ENCODE results near the gene DCD.
A peak's percentile ranks its signal among the peaks of the same experiment; 100 is the strongest.

Gene DCD

DNA sequence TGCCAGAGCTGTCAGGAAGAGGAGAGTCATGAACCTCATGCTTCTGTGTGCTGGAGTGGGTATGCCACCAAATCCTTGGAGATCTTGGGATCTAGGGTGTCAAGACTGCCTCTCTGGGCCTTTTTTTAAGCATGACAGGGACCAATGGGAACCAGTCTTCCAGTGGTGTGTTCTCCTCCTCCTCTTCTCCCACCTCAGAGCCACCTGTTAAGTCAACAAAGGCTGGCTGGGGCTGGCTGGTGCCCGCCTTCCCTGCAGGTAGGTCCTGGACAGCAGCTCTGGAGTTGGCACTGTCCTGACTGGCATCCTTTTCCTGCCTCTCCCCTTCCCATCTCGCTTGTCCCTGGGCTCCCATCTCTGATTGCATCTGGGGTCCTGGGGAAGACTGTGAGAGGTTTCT, at the start of gene DCD:
Gene DCD (minus strand): TSS at position 101 of the 400 bp plus-strand sequence. CDS start 62 bp downstream, at position 39.
- H3K4me1 ChIP-seq (ENCODE audit: control insufficient read depth, low read length): no peaks in the 10 kb centered on the region
- H3K27ac ChIP-seq (ENCODE audit: low read depth, low read length): no peak within 1 kb of the TSS
- H3K36me3 ChIP-seq (ENCODE audit: control insufficient read depth, low read length): no peaks in the 10 kb centered on the region
- H3K79me2 ChIP-seq (ENCODE audit: control insufficient read depth, low read length): no peaks in the 10 kb centered on the region
- no peaks in the 10 kb centered on the region for H3K9me2 ChIP-seq (replicated peaks; ENCODE audit: control insufficient read depth, low read length)
- TF ChIP-seq CTCF (IDR thresholded peaks at IDR 0.05; ENCODE audit: low read depth, low read length, poor library complexity, severe bottlenecking) (no peak), EZH2phosphoT487 (IDR thresholded peaks at IDR 0.05; ENCODE audit: borderline replicate concordance, low read length) (no peak)
- no peak within 1 kb of the TSS for H3K4me2 ChIP-seq (ENCODE audit: low read length)
- peaks cover 38% of the 10 kb centered on the region for H3K27me3 ChIP-seq (ENCODE audit: control insufficient read depth, low read length)
- H3K4me3 ChIP-seq (ENCODE audit: low read length): no peak within 1 kb of the TSS
- H3F3A ChIP-seq (ENCODE audit: control insufficient read depth, insufficient read depth): no peaks in the 10 kb centered on the region
- H3K9me3 ChIP-seq (ENCODE audit: control insufficient read depth, insufficient read depth, low read length): no peaks in the 10 kb centered on the region
- no peaks in the 10 kb centered on the region for H4K20me1 ChIP-seq (ENCODE audit: control insufficient read depth, insufficient read depth, low read depth, low read length)

DNA sequence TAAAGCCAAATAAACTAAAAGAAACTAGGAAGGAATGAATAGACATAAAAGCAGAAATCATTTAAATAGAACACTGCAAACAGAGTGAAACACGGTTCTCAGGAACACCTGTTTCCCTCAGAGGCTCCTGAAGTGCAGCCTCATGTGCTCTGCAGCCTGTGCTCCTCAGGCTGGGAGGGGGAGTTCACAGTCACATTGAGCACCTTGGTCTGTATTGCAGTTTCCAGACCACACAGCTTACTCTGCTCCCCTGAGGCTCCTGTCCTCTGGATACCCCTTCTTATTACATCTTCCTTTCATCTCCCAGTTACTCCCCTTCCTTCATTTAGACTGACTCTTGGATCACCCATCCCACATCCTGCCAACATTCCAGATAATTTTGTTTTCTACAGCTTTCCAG, 49.7 kb upstream of the DCD start:
- Histone ChIP-seq H3K4me1 (ENCODE audit: control insufficient read depth, low read length) (no peaks in the 10 kb centered on the region), H3K27ac (ENCODE audit: low read depth, low read length) (no peak overlapping the region), H3K79me2 (ENCODE audit: control insufficient read depth, low read length) (no peaks in the 10 kb centered on the region), H3K4me3 (ENCODE audit: low read length) (no peak overlapping the region), H3K9me3 (ENCODE audit: control insufficient read depth, insufficient read depth, low read length) (no peaks in the 10 kb centered on the region), H3K36me3 (ENCODE audit: control insufficient read depth, low read length) (no peaks in the 10 kb centered on the region), H3K4me2 (ENCODE audit: low read length) (no peak overlapping the region), H3F3A (ENCODE audit: control insufficient read depth, insufficient read depth) (no peaks in the 10 kb centered on the region), H3K27me3 (ENCODE audit: control insufficient read depth, low read length) (peaks cover 10% of the 10 kb centered on the region; the same call in 1 of the 2 replicates), H4K20me1 (ENCODE audit: control insufficient read depth, insufficient read depth, low read depth, low read length) (no peaks in the 10 kb centered on the region), H3K9me2 (replicated peaks; ENCODE audit: control insufficient read depth, low read length) (no peaks in the 10 kb centered on the region)
- TF ChIP-seq EZH2phosphoT487 (IDR thresholded peaks at IDR 0.05; ENCODE audit: borderline replicate concordance, low read length): no peak

GRCh38 chr12:54692353-54692752, 44.2 kb upstream of the DCD start:
- Histone ChIP-seq H3K79me2 (ENCODE audit: control insufficient read depth, low read length) (no peaks in the 10 kb centered on the region), H3K9me2 (replicated peaks; ENCODE audit: control insufficient read depth, low read length) (no peaks in the 10 kb centered on the region), H3K4me3 (ENCODE audit: low read length) (no peak overlapping the region), H4K20me1 (ENCODE audit: control insufficient read depth, insufficient read depth, low read depth, low read length) (no peaks in the 10 kb centered on the region), H3K27ac (ENCODE audit: low read depth, low read length) (no peak overlapping the region), H3F3A (ENCODE audit: control insufficient read depth, insufficient read depth) (no peaks in the 10 kb centered on the region), H3K27me3 (ENCODE audit: control insufficient read depth, low read length) (peaks cover 10% of the 10 kb centered on the region; the same call in 1 of the 2 replicates), H3K4me1 (ENCODE audit: control insufficient read depth, low read length) (no peaks in the 10 kb centered on the region), H3K4me2 (ENCODE audit: low read length) (no peak overlapping the region), H3K36me3 (ENCODE audit: control insufficient read depth, low read length) (no peaks in the 10 kb centered on the region), H3K9me3 (ENCODE audit: control insufficient read depth, insufficient read depth, low read length) (no peaks in the 10 kb centered on the region)
- TF ChIP-seq EZH2phosphoT487 (IDR thresholded peaks at IDR 0.05; ENCODE audit: borderline replicate concordance, low read length) (no peak), CTCF (IDR thresholded peaks at IDR 0.05; ENCODE audit: low read depth, low read length, poor library complexity, severe bottlenecking) (no peak)

DNA sequence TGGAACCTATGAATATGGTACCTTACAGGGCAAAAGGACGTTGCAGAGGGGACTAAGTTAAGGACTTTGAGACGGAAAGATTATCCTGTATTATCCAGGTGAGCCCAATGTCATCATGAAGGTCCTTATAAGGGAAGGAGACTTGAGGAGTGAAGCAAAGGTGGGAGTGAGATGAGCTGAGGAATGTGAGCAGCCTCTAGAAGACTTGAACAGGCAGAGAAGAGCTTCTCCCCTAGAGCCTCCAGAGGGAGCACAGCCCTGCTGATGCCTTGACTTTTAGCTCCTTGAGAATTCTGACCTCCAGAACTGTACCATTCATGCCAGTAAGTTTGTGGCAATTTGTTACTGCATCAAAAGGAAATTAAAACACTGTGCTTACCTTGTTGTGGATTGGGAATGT, 41.8 kb upstream of the DCD start:
- no peak overlapping the region for H3K4me2 ChIP-seq (ENCODE audit: low read length)
- no peaks in the 10 kb centered on the region for H3K4me1 ChIP-seq (ENCODE audit: control insufficient read depth, low read length)
- H4K20me1 ChIP-seq (ENCODE audit: control insufficient read depth, insufficient read depth, low read depth, low read length): no peaks in the 10 kb centered on the region
- H3K27me3 ChIP-seq (ENCODE audit: control insufficient read depth, low read length): peaks cover 5% of the 10 kb centered on the region; the same call in 1 of the 2 replicates
- no peaks in the 10 kb centered on the region for H3K9me2 ChIP-seq (replicated peaks; ENCODE audit: control insufficient read depth, low read length)
- H3K36me3 ChIP-seq (ENCODE audit: control insufficient read depth, low read length): no peaks in the 10 kb centered on the region
- TF ChIP-seq EZH2phosphoT487 (IDR thresholded peaks at IDR 0.05; ENCODE audit: borderline replicate concordance, low read length) (no peak), CTCF (IDR thresholded peaks at IDR 0.05; ENCODE audit: low read depth, low read length, poor library complexity, severe bottlenecking) (peak; percentile 18)
- H3K9me3 ChIP-seq (ENCODE audit: control insufficient read depth, insufficient read depth, low read length): no peaks in the 10 kb centered on the region
- no peak overlapping the region for H3K27ac ChIP-seq (ENCODE audit: low read depth, low read length)
- H3K79me2 ChIP-seq (ENCODE audit: control insufficient read depth, low read length): no peaks in the 10 kb centered on the region
- H3F3A ChIP-seq (ENCODE audit: control insufficient read depth, insufficient read depth): no peaks in the 10 kb centered on the region
- H3K4me3 ChIP-seq (ENCODE audit: low read length): no peak overlapping the region

All from DOHH2 (cell line).